VCaP (cell line): Measurements from ENCODE around the gene TSPYL2.

ENCODE experiments used
- H3K27ac ChIP-seq: fragments of 450-650 bp; 2 replicates; pipeline ENCODE4 v1.5.1; 2017
- TF ChIP-seq, protein P1 (sequence below): fragments of 450-650 bp; conservative IDR thresholded peaks from 2 replicates; pipeline ENCODE4 v1.5.1; 2017; ENCODE audit warnings: mild to moderate bottlenecking, moderate library complexity

Gene TSPYL2

DNA sequence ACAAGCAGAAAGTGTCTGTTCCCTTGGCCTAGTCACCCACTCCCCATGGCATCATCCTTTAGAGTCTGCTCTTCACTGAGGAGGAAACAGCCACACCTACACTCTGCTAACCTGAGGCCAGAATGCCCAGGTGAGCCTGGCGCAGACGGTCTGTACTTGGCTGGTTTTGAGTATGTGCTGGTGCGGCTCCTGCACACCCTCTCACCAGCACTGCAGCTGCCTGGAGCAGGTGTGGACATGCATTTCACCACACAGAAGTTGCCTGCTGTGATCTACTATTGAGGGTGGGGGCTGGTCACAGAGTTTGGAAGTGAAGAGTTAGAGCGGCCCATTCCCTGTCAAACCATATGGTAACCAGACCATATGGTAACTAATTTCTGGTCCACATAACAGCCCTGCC lies 51.2 kb downstream of the TSPYL2 start:
- TF ChIP-seq, protein P1, sequence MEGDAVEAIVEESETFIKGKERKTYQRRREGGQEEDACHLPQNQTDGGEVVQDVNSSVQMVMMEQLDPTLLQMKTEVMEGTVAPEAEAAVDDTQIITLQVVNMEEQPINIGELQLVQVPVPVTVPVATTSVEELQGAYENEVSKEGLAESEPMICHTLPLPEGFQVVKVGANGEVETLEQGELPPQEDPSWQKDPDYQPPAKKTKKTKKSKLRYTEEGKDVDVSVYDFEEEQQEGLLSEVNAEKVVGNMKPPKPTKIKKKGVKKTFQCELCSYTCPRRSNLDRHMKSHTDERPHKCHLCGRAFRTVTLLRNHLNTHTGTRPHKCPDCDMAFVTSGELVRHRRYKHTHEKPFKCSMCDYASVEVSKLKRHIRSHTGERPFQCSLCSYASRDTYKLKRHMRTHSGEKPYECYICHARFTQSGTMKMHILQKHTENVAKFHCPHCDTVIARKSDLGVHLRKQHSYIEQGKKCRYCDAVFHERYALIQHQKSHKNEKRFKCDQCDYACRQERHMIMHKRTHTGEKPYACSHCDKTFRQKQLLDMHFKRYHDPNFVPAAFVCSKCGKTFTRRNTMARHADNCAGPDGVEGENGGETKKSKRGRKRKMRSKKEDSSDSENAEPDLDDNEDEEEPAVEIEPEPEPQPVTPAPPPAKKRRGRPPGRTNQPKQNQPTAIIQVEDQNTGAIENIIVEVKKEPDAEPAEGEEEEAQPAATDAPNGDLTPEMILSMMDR, result no peak
- no peak overlapping the region for H3K27ac ChIP-seq

DNA sequence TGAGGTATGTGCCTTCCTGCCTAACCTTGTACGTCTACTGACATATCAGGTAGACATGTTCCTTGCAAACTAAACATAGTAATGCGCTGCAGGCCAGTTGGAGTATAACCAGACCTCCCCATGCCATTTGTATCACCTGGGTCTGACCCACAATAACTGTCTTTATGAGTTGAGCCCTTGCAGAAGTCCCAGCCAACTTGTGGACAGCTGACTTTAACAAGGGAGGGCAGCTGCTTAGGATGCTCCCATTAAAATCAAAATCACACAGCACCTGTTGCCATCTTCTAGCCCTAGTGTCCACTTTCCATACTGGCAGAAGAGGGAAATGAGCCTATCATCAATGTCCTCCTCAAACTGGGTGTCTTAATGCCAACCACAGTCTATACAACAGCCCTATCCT lies 53.4 kb downstream of the TSPYL2 start:
- no peak overlapping the region for H3K27ac ChIP-seq
- TF ChIP-seq, protein P1, result no peak
